GM19468 (cell line): ENCODE measurements around the gene GMIP.
A peak's percentile ranks its signal among the peaks of the same experiment; 100 is the strongest.
"Not testable (repeated sequence)": the region's sequence is repeated elsewhere in the genome, so short reads cannot be mapped to it uniquely, and the experiment has no call there.

Experiments
- ATAC-seq: cut with Tn5 transposase; IDR thresholded peaks from one replicate; pipeline ENCODE4 v1.9.1; 2021; ENCODE audit warnings: mild to moderate bottlenecking, moderate library complexity, moderate number of reproducible peaks; ENCODE audit not compliant: unreplicated experiment; ENCODE audit errors: extremely low read depth

GMIP gene

GRCh38 chr19:19643158-19644053 lies at the start of gene GMIP:
GMIP (minus strand) TSS chr19:19643657; CDS start chr19:19643529, 128 bp downstream.
- no peak for ATAC-seq

- no peak for ATAC-seq
Observed at GRCh38 chr19:19691683-19692082, 48.2 kb upstream of the GMIP start.

DNA sequence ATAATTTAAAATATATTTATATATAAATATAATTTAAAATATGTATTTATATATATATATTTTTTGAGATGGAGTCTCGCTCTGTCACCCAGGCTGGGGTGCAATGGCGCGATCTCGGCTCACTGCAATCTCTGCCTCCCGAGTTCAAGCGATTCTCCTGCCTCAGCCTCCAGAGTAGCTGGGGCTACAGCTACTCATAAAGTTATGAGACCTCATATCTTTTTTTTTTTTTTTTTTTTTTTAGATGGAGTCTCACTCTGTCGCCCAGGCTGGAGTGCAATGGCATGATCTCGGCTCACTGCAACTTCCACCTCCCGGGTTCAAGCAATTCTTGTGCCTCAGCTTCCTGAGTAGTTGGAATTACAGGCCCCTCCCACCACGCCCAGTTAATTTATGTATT lies 45.6 kb upstream of the GMIP start:
- ATAC-seq = not testable (repeated sequence)

GRCh38 chr19:19687090-19687489 lies 43.6 kb upstream of the GMIP start:
- ATAC-seq = no peak

DNA sequence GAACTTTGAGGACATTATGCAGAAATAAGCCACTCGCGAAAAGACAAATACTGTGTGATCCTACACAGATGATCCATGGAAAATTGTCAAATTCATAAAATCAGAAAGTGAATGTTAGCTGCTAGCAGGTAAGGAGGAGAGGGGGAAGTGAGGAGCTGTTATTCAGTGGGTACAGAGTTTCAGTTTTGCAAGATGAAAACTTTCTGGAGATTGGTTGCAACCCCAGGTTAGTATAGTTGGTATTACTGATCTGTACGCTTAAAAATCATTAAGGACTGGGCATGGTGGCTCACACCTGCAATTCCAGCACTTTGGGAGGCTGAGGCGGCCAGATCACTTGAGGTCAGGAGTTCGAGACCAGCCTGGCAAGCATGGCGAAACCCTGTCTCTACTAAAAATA lies 43.1 kb upstream of the GMIP start:
- no peak for ATAC-seq

- not testable (repeated sequence) for ATAC-seq
Observed at GRCh38 chr19:19686119-19686518, 42.7 kb upstream of the GMIP start.

- no peak for ATAC-seq
Observed at GRCh38 chr19:19679176-19680073, 36.0 kb upstream of the GMIP start.

DNA sequence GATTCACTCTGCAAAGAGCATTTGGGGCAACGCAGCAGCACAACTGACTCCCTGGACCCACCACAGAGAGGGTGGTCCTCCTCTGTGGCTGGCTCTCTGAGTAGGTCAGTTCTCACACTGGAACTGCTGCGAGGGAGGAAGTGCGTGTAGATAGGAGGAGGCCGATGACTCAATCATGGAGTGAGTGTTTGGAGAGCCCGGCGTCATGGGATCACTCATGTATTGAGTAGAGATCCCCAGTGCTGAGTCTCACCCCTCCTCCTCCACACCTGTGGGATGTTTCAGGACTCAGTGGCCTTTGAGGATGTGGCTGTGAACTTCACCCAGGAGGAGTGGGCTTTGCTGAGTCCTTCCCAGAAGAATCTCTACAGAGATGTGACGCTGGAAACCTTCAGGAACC lies 34.1 kb upstream of the GMIP start:
- ATAC-seq = no peak

DNA sequence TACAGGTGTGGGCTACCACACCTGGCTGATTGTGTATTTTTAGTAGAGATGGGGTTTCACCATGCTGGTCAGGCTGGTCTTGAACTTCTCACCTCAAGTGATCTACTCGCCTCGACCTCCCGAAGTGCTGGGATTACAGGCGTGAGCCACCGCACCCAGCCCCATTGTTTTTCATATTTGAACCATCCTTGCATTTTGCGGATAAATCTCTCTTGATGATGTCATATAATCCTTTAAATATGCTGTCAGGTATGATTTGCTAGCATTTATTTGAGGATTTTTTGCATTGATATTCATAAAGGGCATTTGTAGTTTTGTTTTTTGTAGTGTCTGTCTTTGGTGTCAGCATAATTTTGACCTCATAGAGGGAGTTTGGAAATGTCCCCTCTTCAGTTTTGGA lies 30.9 kb upstream of the GMIP start:
- ATAC-seq = no peak

GRCh38 chr19:19672816-19673215 lies 29.4 kb upstream of the GMIP start:
- ATAC-seq = no peak

DNA sequence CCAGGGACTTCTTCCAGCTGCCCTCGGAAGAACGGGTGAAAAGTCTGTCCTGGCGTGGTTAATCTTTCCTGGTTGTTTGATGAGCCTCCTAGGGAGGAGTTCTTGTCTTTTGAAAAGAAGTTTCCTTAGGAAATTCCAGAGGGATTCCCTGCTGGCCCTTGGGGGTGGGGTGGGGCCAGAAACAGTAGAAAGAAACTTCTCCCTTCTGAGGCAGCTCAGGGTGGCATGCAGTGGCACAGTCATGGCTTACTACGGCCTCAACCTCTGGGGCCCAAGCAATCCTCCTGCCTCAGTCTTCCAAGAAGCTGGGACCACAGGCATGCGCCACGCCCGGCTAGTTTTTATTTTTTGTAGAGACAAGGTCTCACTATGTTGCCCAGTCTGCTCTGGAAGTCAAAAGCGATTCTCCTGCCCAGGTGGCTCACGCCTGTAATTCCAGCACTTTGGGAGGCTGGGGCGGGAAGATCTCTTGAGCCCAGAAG lies 26.7 kb upstream of the GMIP start:
- no peak for ATAC-seq

GRCh38 chr19:19668230-19669012 lies 25.0 kb upstream of the GMIP start, which contains the start of gene ZNF101:
ZNF101 (plus strand) TSS chr19:19668839; CDS start chr19:19668964, 125 bp downstream.
- ATAC-seq = peak; percentile 36

GRCh38 chr19:19665420-19665948 lies 22.0 kb upstream of the GMIP start:
- not testable (repeated sequence) for ATAC-seq

DNA sequence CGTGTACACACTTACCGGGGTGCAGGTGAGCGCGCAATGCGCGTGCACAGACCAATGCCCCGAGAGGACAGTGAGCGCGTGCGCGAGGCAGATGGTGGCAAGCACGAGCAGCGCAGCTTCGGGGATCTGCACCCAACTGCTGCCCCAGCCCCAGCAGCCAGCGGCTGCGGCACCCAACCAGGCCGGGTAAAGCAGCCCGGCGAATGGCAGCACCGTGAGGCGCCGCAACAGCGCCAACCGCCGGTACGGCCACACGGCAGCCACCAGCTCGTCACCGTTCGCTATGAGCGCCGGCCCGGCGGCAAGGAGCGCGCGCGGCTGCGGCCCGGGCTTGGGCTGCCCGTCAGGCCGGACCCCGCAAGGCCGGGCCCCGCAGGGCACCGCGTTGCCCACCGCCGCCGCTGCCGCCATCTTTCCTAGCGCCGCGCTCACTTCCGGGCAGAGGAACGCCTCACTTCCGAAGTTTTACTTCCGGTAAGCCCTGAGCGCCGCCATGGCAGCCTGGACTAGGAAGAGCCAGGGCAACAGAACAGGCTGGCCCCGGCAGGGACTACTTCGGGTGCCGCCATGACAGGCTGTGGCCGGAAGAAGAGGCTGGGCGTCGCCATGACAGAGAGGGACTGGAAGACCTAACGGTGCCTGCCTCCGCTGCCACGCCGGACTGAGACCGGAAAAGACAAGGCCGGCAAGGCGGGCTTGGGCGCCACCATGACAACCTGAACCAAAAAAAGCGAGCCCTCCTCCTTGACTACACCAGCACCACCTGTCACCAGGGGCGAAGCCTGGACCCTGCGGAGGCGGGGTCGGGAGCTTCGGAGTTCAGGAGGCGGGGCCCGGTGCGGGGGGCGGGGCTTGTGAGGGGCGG lies 20.0 kb upstream of the GMIP start, which contains the start of gene ATP13A1:
Gene ATP13A1, minus strand, starts transcription at position 421 of the 865 bp plus-strand sequence. Its CDS starts 10 bp downstream, at position 411.
- ATAC-seq = peak; percentile 66

- no peak for ATAC-seq
Observed at GRCh38 chr19:19662871-19663255, 19.4 kb upstream of the GMIP start.

- no peak for ATAC-seq
Observed at GRCh38 chr19:19662344-19662743, 18.9 kb upstream of the GMIP start.

DNA sequence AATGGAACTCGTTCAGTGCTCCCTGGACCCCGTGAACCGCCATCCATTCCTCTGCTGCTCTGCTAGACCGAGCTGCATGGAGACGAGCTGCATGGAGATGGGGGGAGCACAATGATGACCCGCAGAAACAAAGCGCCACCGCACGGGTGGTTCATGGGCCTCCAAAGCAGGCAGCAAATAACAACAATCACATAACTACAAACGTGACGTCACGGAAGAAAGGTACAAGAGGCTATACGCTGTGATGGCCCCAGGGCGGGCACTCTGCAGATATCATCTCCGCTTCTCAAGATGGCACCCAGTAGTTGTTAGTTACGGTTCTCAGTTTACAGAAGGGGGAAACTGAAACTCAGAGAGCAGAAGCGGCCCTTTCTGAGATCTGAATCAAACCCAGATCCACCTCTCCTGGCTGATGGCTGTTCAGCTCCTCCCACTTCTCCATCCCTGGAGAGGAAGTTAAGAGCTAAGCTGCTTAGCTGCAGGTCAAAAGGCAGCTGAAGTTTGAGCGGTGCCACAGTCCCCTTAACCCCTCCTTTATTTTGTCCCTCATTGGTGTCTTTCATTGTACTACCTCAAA lies 18.3 kb upstream of the GMIP start:
- ATAC-seq = peak; percentile 55

DNA sequence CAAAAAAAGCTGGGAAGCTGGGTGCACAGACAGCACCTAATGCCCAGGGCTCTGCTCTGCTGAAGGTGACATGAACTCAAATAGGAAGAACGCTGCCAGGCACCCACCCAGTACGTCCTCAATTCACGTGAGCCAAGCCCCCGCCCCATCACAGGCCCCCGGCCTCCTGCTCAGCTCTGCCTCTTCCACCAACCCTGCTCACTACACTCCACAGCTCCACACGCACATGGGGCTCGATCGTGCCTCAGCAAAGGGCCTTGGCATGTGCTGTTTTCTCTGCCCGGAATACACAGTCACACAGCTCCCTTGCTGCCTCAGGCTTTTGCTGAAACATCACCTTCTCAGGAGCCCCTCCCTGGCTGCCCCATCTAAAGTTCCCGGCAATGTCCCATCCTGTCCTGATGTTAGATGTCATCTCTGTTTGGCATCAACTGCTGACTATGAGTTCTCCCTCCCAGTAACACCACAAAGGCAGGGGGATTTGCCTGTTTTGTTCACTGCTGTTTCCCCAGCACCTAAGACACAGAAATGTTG lies 17.8 kb upstream of the GMIP start:
- ATAC-seq = no peak
